Activated effector memory CD4-positive, alpha-beta T cell treated with Interleukin-2 at 50 U/mL for 16 hours (primary cell): ENCODE results near the gene KIAA0825.

Source experiments
- DNase-seq: peaks from one replicate; pipeline ENCODE4 v3.0.0-alpha.2; 2020

The KIAA0825 gene

GRCh38 chr5:94508461-94509148, 109.8 kb downstream of the KIAA0825 start:
- no peak for DNase-seq

DNA sequence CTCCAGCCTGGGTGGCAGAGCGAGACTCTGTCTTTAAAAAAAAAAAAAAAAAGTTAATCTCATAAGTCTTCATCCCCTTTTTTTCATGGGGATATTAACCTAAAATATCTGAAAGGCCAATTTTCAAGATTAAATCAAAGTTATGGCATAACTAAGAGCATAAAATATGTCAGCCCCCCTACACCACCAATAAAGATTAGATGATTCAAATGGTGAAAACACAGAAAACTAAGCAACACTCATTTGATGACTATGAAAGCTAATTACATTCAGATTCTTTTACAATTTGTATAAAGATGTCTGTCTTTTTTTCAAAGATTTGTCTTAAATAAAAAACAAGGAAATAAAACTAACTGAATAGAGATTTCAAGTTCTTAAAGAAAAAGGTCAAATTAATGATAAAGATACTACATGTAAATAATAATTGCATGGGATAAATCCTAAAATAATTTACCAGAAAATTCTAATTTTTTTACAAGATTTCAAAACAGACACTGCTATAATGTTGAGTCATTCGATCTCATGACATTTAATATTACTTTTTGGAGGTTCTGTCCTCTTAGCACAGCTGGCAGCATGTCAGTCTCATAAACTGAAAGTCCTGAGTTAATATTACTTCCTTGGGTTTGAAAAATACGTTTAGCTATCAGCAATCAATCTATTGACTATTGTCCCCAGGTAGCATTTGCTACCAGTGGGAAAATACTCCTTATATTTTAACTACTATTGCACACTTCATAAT, 112.9 kb downstream of the KIAA0825 start:
- no peak for DNase-seq

- DNase-seq = no peak
Measured at GRCh38 chr5:94503677-94504076, 114.7 kb downstream of the KIAA0825 start.

DNA sequence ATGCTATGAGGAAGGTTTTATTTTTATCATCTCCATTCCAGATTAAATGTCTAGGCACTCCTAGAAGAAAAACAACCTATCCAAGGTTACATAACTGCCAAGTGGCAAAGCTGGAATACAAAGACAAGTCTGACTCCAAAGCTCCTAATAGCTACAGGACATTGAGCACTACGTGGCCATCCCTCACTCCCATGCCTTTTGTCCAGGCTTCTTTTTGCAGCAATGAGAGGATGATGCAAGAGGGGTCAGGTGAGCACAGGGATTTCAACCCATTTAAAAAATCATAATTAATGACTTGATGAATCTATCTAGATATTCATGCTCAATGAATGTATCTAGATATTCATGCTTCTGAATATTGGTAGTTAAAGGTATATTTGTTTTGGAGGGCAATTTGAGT, 117.0 kb downstream of the KIAA0825 start:
- no peak for DNase-seq

- no peak for DNase-seq
Measured at GRCh38 chr5:94499806-94500205, 118.6 kb downstream of the KIAA0825 start.

DNA sequence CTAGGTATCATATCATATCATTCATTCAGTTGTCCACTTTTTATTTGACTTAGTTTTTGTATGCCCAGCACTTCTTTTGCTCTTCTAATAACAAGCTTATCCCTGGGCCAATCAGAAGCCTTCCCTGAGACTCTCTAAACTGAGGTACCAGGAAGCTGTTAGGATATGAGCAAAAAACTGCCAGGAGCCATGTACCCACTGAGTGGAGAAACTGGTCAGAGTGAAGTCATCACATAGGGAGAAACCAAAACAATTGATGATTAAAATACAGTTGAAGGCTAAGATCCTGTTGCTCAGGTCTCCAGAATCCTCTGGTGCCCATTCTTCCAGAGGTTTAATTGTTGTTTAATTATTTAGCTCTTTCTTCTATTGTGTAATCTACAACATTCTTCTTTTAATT, 120.2 kb downstream of the KIAA0825 start:
- no peak for DNase-seq

- no peak for DNase-seq
Measured at GRCh38 chr5:94485067-94485466, 133.3 kb downstream of the KIAA0825 start.

GRCh38 chr5:94481059-94481458, 137.3 kb downstream of the KIAA0825 start:
- no peak for DNase-seq

DNA sequence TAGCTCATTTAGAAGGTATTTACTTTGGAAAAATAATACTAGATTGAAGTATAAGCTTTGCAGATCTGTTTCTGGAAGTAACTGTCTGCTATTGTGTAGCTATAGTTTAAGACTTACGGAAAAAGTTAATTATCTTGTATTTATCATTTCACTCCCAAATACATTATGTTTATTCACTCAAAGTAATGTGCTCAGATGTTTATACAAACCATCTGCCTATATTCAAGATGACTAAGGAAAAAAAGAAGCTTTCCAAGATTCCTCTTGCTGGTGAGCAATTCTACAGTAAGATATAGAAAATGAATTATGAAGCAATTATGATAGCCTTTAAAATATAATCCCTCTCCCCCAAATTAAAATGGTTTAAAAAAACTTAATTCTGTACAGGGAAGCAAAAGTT, 137.9 kb downstream of the KIAA0825 start:
- no peak for DNase-seq

DNA sequence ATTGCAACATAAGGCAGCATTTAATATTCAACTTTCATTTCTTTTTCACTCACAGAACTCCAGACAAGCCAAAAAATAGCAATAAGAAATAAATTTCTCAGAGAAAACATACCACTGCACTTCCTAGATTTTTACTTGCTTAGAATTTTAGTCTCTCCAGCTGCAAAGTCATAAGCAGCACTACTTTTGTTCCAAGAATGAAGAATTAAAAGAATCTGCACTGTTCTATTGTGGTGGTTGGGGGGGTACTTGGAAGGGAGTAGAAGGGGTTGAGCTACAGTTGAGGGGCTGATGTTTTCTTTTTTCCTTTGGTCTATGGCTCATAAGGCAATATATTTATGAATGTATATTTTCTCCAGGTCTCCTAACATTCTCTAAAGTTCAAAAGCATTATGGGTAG, 144.5 kb downstream of the KIAA0825 start:
- no peak for DNase-seq

GRCh38 chr5:94471521-94471920, 146.9 kb downstream of the KIAA0825 start:
- DNase-seq = no peak

DNA sequence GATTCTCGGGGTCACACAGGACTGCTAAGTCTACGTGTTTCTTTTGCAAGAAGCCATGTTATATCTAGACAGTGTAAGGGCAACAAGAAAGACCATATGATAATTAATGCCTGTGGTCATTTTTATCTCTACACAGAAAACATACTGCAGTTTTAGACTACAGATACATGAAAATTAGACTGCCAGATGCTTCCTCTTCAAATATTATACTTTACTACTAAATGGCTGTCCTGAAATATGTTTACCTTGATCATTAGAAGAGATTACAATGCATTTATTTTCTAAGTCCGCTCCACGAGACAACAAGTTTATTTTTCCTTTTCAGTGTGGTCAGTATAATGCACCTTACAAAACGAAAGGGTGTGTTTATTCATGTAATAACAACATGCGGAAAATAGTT, 147.6 kb downstream of the KIAA0825 start:
- DNase-seq = no peak

GRCh38 chr5:94469894-94470329, 148.5 kb downstream of the KIAA0825 start:
- no peak for DNase-seq

GRCh38 chr5:94467954-94468930, 150.2 kb downstream of the KIAA0825 start:
- DNase-seq = no peak

DNA sequence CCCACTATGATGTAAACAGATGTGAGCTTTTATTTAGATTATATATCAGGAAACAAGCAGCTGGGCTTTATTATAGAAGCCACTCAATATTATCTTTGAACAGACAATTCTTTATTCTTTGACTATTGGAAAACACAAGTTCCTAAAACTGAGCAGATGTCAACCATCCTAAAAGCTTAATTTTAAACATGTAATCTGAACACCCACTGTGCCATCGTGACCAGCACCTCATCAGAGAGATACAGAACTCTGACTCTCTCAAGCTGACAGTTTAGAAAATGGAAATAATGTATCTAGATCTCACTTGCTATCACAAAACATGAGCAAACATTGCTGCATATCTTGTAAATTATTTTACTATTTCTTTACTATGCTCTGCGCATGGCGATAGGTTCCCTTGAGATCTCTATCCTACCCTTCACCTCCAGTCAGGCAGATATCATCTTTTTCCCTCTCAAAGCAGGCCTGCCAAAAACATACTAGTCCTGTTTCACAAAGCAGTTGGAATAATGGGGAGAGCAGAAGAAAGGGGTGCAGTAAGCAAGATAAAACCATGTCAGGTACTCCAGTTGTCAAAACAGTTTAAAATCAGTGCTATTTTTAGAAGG, 151.0 kb downstream of the KIAA0825 start:
- no peak for DNase-seq

GRCh38 chr5:94463739-94464138, 154.7 kb downstream of the KIAA0825 start:
- no peak for DNase-seq

DNA sequence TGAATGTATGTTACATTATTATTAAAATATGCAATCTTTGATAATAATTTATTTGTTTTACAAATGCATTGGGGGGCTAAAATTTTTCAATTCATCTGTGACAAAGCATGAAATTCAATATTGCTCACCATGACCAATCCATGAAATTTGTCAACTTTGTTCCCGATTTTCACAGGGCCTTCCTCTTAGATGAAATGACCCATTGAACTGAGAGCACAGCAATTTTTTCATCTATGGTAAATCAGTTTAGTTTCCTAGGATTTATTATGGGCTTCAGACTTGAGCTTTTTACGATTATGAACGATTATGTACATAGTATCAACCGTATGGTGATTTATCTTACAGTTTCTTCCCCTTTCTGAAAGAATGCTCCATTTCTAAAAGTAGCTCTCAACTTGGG, 157.3 kb downstream of the KIAA0825 start:
- DNase-seq = no peak

- no peak for DNase-seq
Measured at GRCh38 chr5:94459915-94460314, 158.5 kb downstream of the KIAA0825 start.

DNA sequence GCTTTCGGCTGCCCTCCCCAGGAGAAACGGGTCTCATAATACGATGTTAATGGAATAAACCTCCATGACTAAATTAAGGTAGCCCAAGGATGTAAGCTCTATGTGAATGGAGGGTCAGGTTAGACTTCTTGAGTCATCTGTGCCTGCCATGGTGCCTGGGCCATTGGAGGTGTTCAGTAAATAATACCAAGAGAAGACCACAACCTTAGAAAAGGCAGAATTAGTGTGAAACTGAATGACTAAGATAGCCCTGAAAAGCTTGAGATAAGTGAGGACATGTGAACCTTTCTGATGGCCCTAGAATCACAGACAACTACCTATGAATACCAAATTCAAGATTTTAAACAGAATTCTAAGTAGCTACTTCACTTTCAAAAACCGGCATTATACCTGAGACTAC, 160.6 kb downstream of the KIAA0825 start:
- DNase-seq = no peak

DNA sequence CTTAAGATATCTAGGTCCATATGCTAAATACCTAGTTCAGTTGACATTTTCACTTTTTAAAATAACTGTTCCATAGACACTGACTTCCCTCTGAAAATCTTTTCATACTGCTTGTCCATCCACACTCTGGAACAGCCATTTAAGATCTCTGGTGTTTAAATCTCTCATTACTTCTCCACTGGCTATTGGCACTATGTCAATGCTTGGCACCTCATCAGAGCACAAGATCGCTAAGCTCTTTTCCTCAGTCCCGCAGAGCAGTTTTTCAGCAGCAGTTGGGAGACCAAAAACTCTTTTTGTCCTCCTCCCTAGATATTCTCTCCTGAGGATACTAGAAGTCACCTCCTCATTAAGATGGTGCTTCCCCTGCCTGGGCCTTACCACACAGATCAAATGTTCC, 172.7 kb downstream of the KIAA0825 start:
- no peak for DNase-seq

DNA sequence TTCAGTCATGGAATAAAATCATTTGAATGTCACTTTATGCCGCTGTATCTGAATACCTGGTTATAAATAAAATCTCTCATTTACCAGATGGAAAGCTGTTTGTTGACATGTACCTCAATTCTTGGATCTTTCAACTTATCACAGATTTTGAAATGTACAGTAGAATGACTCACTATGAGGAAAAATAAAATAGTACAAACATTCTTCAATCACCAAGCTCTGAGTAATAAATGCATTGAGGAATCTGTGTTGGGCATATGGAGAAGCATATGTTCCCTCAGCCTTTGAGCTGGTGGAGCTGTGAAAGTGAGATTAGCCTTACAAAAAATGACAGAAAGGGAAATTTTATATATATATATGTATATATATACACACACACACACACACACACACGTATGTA, 175.4 kb downstream of the KIAA0825 start:
- no peak for DNase-seq

GRCh38 chr5:94442076-94442475, 176.3 kb downstream of the KIAA0825 start:
- no peak for DNase-seq

- no peak for DNase-seq
Measured at GRCh38 chr5:94440015-94440414, 178.4 kb downstream of the KIAA0825 start.
